ENCODE results near the gene P4HB.

- TF ChIP-seq CTCF (IDR thresholded peaks at IDR 0.05 in 4 of 5, conservative IDR thresholded peaks at IDR 0.05 in 1 of 5), result no peak
- no peak for TF ChIP-seq POLR2A (IDR thresholded peaks at IDR 0.05)
Observed at GRCh38 chr17:81824595-81824994, 35.7 kb downstream of the P4HB start.

Data from gastrocnemius medialis (tissue), 4 donors.